Liver (tissue), 9 donors: Measurements from ENCODE around the gene ALDH2. TPM values are rescaled to one million over a fixed set of nuclear protein-coding genes. Genes with fewer than 3 reads are reported as not detected.
"Not testable (repeated sequence)": the region's sequence is repeated elsewhere in the genome, so short reads cannot be mapped to it uniquely, and the experiment has no call there.

Source experiments
- DNase-seq: peaks from one replicate; pipeline ENCODE4 v3.0.0-alpha.2; 2017; ENCODE audit warnings: low spot score
- H3K27ac ChIP-seq, 2 donors: one replicate each; pipeline ENCODE4 v1.7.0; 2013; ENCODE audit warnings: inconsistent platforms in 2 of 2, low read length in 2 of 2, control low read depth in 1 of 2, low read depth in 1 of 2, mild to moderate bottlenecking in 1 of 2
- H3K27me3 ChIP-seq, 4 donors: one replicate each; pipeline versions ENCODE4 v1.6.1 to v1.7.0; 2013; ENCODE audit warnings: low read length in 3 of 4, inconsistent platforms in 1 of 4, mild to moderate bottlenecking in 1 of 4, moderate library complexity in 1 of 4; ENCODE audit not compliant: control insufficient read depth in 4 of 4, insufficient read depth in 4 of 4
- H3K36me3 ChIP-seq, 4 donors: one replicate each; pipeline versions ENCODE4 v1.6.1 to v1.7.0; 2013; ENCODE audit warnings: low read length in 3 of 4, mild to moderate bottlenecking in 3 of 4, low read depth in 1 of 4, moderate library complexity in 1 of 4; ENCODE audit not compliant: control insufficient read depth in 4 of 4, insufficient read depth in 3 of 4
- H3K4me1 ChIP-seq, 4 donors: one replicate each; pipeline versions ENCODE4 v1.6.1 to v1.7.0; 2013; ENCODE audit warnings: low read length in 3 of 4, mild to moderate bottlenecking in 3 of 4, moderate library complexity in 1 of 4; ENCODE audit not compliant: control insufficient read depth in 4 of 4, insufficient read depth in 4 of 4
- H3K4me3 ChIP-seq, 3 donors: one replicate each; pipeline versions ENCODE4 v1.6.1 to v1.7.0; 2013; ENCODE audit warnings: low read length in 3 of 3, control low read depth in 1 of 3, low read depth in 1 of 3, mild to moderate bottlenecking in 1 of 3
- H3K9ac ChIP-seq, 2 donors: one replicate each; pipeline ENCODE4 v1.7.0; 2013; ENCODE audit warnings: low read length in 2 of 2, mild to moderate bottlenecking in 2 of 2, moderate library complexity in 2 of 2, control low read depth in 1 of 2, low read depth in 1 of 2
- H3K9me3 ChIP-seq, 4 donors: one replicate each; pipeline versions ENCODE4 v1.6.1 to v1.7.0; 2013; ENCODE audit warnings: low read length in 3 of 4; ENCODE audit not compliant: control insufficient read depth in 4 of 4
- EGR1 ChIP-seq, 2 donors: IDR thresholded peaks; 2 replicates each; pipeline ENCODE4 v1.6.1; 2016 to 2018; ENCODE audit warnings: antibody characterized with exemption in 2 of 2, low read depth in 2 of 2
- FOXA1 ChIP-seq: IDR thresholded peaks from 2 replicates; pipeline ENCODE4 v1.6.1; 2016; ENCODE audit warnings: antibody characterized with exemption
- GABPA ChIP-seq, 2 donors: IDR thresholded peaks in 1 of 2; conservative IDR thresholded peaks in 1 of 2; 2 replicates each; pipeline ENCODE4 v1.6.1; 2016; ENCODE audit warnings: antibody characterized with exemption in 2 of 2, mild to moderate bottlenecking in 1 of 2, moderate library complexity in 1 of 2
- HNF4A ChIP-seq, 2 donors: conservative IDR thresholded peaks; 2 replicates each; pipeline ENCODE4 v1.6.1; 2016; ENCODE audit warnings: antibody characterized with exemption in 2 of 2, mild to moderate bottlenecking in 2 of 2
- HNF4G ChIP-seq: IDR thresholded peaks from 2 replicates; pipeline ENCODE4 v1.6.1; 2016; ENCODE audit warnings: antibody characterized with exemption
- JUND ChIP-seq, 2 donors: IDR thresholded peaks; 2 replicates each; pipeline ENCODE4 v1.6.1; 2016; ENCODE audit warnings: antibody characterized with exemption in 2 of 2
- NR2F2 ChIP-seq: IDR thresholded peaks from 2 replicates; pipeline ENCODE4 v1.6.1; 2016; ENCODE audit warnings: antibody characterized with exemption
- RAD21 ChIP-seq, 2 donors: IDR thresholded peaks; 2 replicates each; pipeline ENCODE4 v1.6.1; 2016; ENCODE audit warnings: antibody characterized with exemption in 2 of 2, mild to moderate bottlenecking in 2 of 2
- RXRA ChIP-seq, 2 donors: IDR thresholded peaks; 2 replicates each; pipeline ENCODE4 v1.6.1; 2017 to 2018; ENCODE audit warnings: antibody characterized with exemption in 2 of 2, mild to moderate bottlenecking in 1 of 2
- SP1 ChIP-seq: IDR thresholded peaks from 2 replicates; pipeline ENCODE4 v1.6.1; 2018; ENCODE audit warnings: antibody characterized with exemption, mild to moderate bottlenecking
- TAF1 ChIP-seq: conservative IDR thresholded peaks from 2 replicates; pipeline ENCODE4 v1.6.1; 2016; ENCODE audit warnings: antibody characterized with exemption, mild to moderate bottlenecking
- YY1 ChIP-seq: IDR thresholded peaks from 2 replicates; pipeline ENCODE4 v1.6.1; 2016; ENCODE audit warnings: antibody characterized with exemption, mild to moderate bottlenecking
- WGBS: extraction: QIAGEN DNeasy Blood & Tissue Kit; methylation state at CpG from one replicate; pipeline ENCODE4 v1.1.7; 2013; 5-methylcytosine and 5-hydroxymethylcytosine counted together
- polyA plus RNA-seq, 2 donors: library from polyadenylated mRNA; stranded (reverse) in 1 of 2; unstranded in 1 of 2; fragments of 200-250 nt in 1 of 2; fragments of >200 nt in 1 of 2; fragmentation: Nextera tagmentation in 1 of 2; extraction: Ambion mirVana in 1 of 2; gene quantifications; one replicate each; pipeline versions ENCODE4 v1.2.1 to v1.2.3, GENCODE V29; 2013 to 2015
- total RNA-seq, 2 donors: library from RNA; depleted of rRNA; stranded (reverse); fragments of >200 nt; gene quantifications; one replicate each; pipeline ENCODE4 v1.2.3, GENCODE V29; 2014
- TF ChIP-seq, protein P1 (sequence below): IDR thresholded peaks from 2 replicates; pipeline ENCODE4 v1.6.1; 2016; ENCODE audit warnings: antibody characterized with exemption
- TF ChIP-seq, protein P2 (sequence below): IDR thresholded peaks from 2 replicates; pipeline ENCODE4 v1.6.1; 2016; ENCODE audit warnings: antibody characterized with exemption
- TF ChIP-seq, protein P3 (sequence below): IDR thresholded peaks from 2 replicates; pipeline ENCODE4 v1.6.1; 2016; ENCODE audit warnings: antibody characterized with exemption
- TF ChIP-seq, protein P4 (sequence below): IDR thresholded peaks from 2 replicates; pipeline ENCODE4 v1.6.1; 2016; ENCODE audit warnings: antibody characterized with exemption, mild to moderate bottlenecking
- TF ChIP-seq, protein P5 (sequence below): fragments of 150-350 bp; IDR thresholded peaks from 2 replicates; pipeline ENCODE4 v1.5.1; 2017; ENCODE audit warnings: improper control_type of control experiment, low read depth, low read length; ENCODE audit not compliant: missing input control
- donor health status: healthy.
- donor health status: healthy.
- donor health status: healthy.
- donor health status: healthy.
- donor health status: healthy.

Gene ALDH2
- total and polyA plus RNA-seq, 4 donors = 93.1 to 849 (median 573) TPM

DNA sequence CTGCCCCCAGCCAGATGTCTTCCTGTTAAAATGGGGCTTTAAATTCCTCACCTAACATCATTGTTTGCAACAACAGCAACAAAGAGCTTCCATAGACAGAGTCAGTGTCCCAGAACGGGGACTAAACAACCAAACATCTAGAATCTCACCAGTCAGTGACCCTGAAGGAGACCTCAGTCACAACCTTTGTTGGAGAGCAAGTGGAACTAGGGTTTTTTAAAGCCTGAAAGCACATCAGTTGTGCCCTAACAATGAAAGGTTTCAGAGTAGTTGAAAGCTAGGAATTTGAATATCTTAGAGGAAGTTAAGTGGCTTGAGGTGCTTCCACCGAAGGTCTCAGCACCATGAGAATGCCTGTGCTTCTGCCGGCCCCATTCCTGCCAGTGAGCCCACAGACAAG, 5.0 kb upstream of the ALDH2 start:
- TF ChIP-seq JUND (IDR thresholded peaks at IDR 0.05) (no peak), NR2F2 (no peak)
- Histone ChIP-seq H3K36me3 (no peaks in the 10 kb centered on the region), H3K4me3 (no peak overlapping the region), H3K4me1 (peaks cover 15 to 27% (median 21%) of the 10 kb centered on the region in 4 donors), H3K9ac (no peak overlapping the region), H3K27me3 (no peaks in the 10 kb centered on the region), H3K27ac (no peak overlapping the region), H3K9me3 (no peaks in the 10 kb centered on the region)
- 79% methylated on average over 3 of the region's 3 CpGs for WGBS
- DNase-seq = no peak

DNA sequence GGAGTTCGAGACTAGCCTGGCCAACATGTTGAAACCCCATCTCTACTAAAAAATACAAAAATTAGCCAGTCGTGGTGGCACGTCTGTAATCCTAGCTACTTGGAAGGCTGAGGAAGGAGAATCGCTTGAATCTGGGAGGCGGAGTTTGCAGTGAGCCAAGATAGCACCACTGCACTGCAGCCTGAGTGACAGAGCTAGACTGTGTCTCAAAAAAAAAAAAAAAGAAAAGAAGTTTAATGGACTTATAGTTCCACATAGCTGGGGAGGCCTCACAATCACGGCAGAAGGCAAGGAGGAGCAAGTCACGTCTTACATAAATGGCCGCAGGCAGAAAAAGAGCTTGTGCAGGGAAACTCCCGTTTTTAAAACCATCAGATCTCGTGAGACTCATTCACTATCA, 3.2 kb upstream of the ALDH2 start:
- H3K36me3 ChIP-seq, DNase-seq, H3K4me3 ChIP-seq, H3K9me3 ChIP-seq, H3K27ac ChIP-seq, H3K27me3 ChIP-seq, H3K9ac ChIP-seq: not testable (repeated sequence)
- WGBS = 83% methylated on average over 10 of the region's 10 CpGs
- peaks cover 0 to 19% (median 13%) of the 10 kb centered on the region in 4 donors for H3K4me1 ChIP-seq

DNA sequence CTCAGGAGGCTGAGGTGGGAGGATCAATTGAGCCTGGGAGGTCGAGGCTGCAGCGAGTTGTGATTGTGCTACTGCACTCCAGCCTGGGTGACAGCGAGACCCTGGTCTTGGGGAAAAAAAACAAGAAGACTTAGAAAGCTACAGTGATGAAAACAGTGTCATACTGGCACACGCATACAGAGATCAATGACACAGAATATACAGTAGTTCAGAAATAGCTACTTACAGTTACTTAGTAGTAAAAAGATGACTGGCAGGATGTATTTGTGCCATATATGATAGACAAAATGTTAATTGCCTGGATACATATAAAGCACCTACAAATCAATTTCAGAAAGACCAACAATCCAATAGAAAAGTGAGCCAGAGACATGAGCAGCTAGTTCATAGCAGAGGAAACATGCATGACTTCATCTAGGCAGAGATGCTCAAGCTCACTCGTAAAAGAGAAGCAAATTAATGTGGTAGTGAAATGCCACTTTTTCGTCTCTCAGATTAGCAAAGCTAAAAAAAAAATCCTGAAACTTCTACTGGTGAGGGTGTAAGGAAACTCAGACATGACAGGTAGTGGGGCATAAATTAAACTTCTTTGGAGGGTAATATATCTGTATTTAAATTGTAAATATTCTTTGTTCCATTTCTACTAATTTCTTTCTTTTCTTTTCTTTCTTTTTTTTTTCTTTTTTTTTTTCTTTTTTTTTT, 2.5 kb upstream of the ALDH2 start:
- TF ChIP-seq RAD21 (IDR thresholded peaks at IDR 0.05) (no peak), TAF1 (no peak), HNF4G (no peak), GABPA (IDR thresholded peaks at IDR 0.05 in 1 of 2, conservative IDR thresholded peaks at IDR 0.05 in 1 of 2) (no peak), EGR1 (IDR thresholded peaks at IDR 0.05; ENCODE audit: low read depth in 2 of 2) (no peak), SP1 (no peak), HNF4A (conservative IDR thresholded peaks at IDR 0.05) (no peak), FOXA1 (no peak), JUND (IDR thresholded peaks at IDR 0.05) (no peak), YY1 (no peak), RXRA (IDR thresholded peaks at IDR 0.05) (no peak)
- TF ChIP-seq, protein P1, sequence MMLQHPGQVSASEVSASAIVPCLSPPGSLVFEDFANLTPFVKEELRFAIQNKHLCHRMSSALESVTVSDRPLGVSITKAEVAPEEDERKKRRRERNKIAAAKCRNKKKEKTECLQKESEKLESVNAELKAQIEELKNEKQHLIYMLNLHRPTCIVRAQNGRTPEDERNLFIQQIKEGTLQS = no peak
- TF ChIP-seq, protein P2, sequence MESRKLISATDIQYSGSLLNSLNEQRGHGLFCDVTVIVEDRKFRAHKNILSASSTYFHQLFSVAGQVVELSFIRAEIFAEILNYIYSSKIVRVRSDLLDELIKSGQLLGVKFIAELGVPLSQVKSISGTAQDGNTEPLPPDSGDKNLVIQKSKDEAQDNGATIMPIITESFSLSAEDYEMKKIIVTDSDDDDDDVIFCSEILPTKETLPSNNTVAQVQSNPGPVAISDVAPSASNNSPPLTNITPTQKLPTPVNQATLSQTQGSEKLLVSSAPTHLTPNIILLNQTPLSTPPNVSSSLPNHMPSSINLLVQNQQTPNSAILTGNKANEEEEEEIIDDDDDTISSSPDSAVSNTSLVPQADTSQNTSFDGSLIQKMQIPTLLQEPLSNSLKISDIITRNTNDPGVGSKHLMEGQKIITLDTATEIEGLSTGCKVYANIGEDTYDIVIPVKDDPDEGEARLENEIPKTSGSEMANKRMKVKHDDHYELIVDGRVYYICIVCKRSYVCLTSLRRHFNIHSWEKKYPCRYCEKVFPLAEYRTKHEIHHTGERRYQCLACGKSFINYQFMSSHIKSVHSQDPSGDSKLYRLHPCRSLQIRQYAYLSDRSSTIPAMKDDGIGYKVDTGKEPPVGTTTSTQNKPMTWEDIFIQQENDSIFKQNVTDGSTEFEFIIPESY = no peak
- TF ChIP-seq, protein P3, sequence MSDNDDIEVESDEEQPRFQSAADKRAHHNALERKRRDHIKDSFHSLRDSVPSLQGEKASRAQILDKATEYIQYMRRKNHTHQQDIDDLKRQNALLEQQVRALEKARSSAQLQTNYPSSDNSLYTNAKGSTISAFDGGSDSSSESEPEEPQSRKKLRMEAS = no peak
- TF ChIP-seq, protein P4, sequence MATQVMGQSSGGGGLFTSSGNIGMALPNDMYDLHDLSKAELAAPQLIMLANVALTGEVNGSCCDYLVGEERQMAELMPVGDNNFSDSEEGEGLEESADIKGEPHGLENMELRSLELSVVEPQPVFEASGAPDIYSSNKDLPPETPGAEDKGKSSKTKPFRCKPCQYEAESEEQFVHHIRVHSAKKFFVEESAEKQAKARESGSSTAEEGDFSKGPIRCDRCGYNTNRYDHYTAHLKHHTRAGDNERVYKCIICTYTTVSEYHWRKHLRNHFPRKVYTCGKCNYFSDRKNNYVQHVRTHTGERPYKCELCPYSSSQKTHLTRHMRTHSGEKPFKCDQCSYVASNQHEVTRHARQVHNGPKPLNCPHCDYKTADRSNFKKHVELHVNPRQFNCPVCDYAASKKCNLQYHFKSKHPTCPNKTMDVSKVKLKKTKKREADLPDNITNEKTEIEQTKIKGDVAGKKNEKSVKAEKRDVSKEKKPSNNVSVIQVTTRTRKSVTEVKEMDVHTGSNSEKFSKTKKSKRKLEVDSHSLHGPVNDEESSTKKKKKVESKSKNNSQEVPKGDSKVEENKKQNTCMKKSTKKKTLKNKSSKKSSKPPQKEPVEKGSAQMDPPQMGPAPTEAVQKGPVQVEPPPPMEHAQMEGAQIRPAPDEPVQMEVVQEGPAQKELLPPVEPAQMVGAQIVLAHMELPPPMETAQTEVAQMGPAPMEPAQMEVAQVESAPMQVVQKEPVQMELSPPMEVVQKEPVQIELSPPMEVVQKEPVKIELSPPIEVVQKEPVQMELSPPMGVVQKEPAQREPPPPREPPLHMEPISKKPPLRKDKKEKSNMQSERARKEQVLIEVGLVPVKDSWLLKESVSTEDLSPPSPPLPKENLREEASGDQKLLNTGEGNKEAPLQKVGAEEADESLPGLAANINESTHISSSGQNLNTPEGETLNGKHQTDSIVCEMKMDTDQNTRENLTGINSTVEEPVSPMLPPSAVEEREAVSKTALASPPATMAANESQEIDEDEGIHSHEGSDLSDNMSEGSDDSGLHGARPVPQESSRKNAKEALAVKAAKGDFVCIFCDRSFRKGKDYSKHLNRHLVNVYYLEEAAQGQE = no peak
- TF ChIP-seq, protein P5, sequence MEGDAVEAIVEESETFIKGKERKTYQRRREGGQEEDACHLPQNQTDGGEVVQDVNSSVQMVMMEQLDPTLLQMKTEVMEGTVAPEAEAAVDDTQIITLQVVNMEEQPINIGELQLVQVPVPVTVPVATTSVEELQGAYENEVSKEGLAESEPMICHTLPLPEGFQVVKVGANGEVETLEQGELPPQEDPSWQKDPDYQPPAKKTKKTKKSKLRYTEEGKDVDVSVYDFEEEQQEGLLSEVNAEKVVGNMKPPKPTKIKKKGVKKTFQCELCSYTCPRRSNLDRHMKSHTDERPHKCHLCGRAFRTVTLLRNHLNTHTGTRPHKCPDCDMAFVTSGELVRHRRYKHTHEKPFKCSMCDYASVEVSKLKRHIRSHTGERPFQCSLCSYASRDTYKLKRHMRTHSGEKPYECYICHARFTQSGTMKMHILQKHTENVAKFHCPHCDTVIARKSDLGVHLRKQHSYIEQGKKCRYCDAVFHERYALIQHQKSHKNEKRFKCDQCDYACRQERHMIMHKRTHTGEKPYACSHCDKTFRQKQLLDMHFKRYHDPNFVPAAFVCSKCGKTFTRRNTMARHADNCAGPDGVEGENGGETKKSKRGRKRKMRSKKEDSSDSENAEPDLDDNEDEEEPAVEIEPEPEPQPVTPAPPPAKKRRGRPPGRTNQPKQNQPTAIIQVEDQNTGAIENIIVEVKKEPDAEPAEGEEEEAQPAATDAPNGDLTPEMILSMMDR = no peak
- no peak for DNase-seq
- H3K27ac ChIP-seq = no peak overlapping the region

More for the DNA sequence above, 2.5 kb upstream of the ALDH2 start:
- Histone ChIP-seq H3K27me3 (no peaks in the 10 kb centered on the region), H3K36me3 (peaks cover 0 to under 1% (median 0%) of the 10 kb centered on the region in 4 donors), H3K9me3 (no peaks in the 10 kb centered on the region), H3K4me3 (no peak overlapping the region), H3K9ac (no peak overlapping the region), H3K4me1 (peaks cover 5 to 23% (median 19%) of the 10 kb centered on the region in 4 donors)
- 84% methylated on average over 6 of the region's 6 CpGs for WGBS
